Measurements from ENCODE around the gene FOXP1. TPM values are rescaled to one million over a fixed set of nuclear protein-coding genes. Genes with fewer than 3 reads are reported as not detected.
A peak's percentile ranks its signal among the peaks of the same experiment; 100 is the strongest.

FOXP1 gene
- total RNA-seq, 2 donors from 2014 or later, result 109 to 112 TPM

GRCh38 chr3:71208211-71209095, 375.1 kb downstream of the FOXP1 start:
- DNase-seq (ENCODE audit: low spot score), result no peak
- intact Hi-C loops (cut with DNase I), result no loop called here

- DNase-seq (ENCODE audit: low spot score), result no peak
- intact Hi-C loops (cut with DNase I), result no loop called here
These were observed 375.9 kb downstream of the FOXP1 start for GRCh38 chr3:71207632-71208031.

GRCh38 chr3:71206305-71207165, 377.0 kb downstream of the FOXP1 start:
- intact Hi-C loops (cut with DNase I), result no loop called here
- no peak for DNase-seq (ENCODE audit: low spot score)

- DNase-seq (ENCODE audit: low spot score), result no peak
- intact Hi-C loops (cut with DNase I), result no loop called here
These were observed 379.6 kb downstream of the FOXP1 start for GRCh38 chr3:71203727-71204488.

GRCh38 chr3:71202848-71203533, 380.5 kb downstream of the FOXP1 start:
- intact Hi-C loops (cut with DNase I), result no loop called here
- DNase-seq (ENCODE audit: low spot score), result no peak

- intact Hi-C loops (cut with DNase I), result no loop called here
- DNase-seq (ENCODE audit: low spot score), result peak; percentile 87
These were observed 381.6 kb downstream of the FOXP1 start for GRCh38 chr3:71201939-71202338.

GRCh38 chr3:71197841-71198565, 385.5 kb downstream of the FOXP1 start:
- DNase-seq (ENCODE audit: low spot score), result peak; percentile 62
- intact Hi-C loops (cut with DNase I), result no loop called here

GRCh38 chr3:71195492-71195891, 388.0 kb downstream of the FOXP1 start:
- intact Hi-C loops (cut with DNase I), result no loop called here
- no peak for DNase-seq (ENCODE audit: low spot score)

GRCh38 chr3:71194785-71195184, 388.7 kb downstream of the FOXP1 start:
- intact Hi-C loops (cut with DNase I), result no loop called here
- no peak for DNase-seq (ENCODE audit: low spot score)

GRCh38 chr3:71191031-71191482, 392.5 kb downstream of the FOXP1 start:
- intact Hi-C loops (cut with DNase I), result no loop called here
- DNase-seq (ENCODE audit: low spot score), result no peak

GRCh38 chr3:71189480-71189879, 394.0 kb downstream of the FOXP1 start:
- intact Hi-C loops (cut with DNase I), result no loop called here
- no peak for DNase-seq (ENCODE audit: low spot score)

GRCh38 chr3:71187715-71188114, 395.8 kb downstream of the FOXP1 start:
- intact Hi-C loops (cut with DNase I), result no loop called here
- DNase-seq (ENCODE audit: low spot score), result no peak

- intact Hi-C loops (cut with DNase I), result no loop called here
These were observed 396.7 kb downstream of the FOXP1 start for GRCh38 chr3:71186801-71187200.

GRCh38 chr3:71185733-71186455, 397.6 kb downstream of the FOXP1 start:
- intact Hi-C loops (cut with DNase I), result no loop called here
- no peak for DNase-seq (ENCODE audit: low spot score)

More at GRCh38 chr3:71186801-71187200, 396.7 kb downstream of the FOXP1 start:
- no peak for DNase-seq (ENCODE audit: low spot score)

GRCh38 chr3:71184252-71184651, 399.3 kb downstream of the FOXP1 start:
- DNase-seq (ENCODE audit: low spot score), result no peak
- intact Hi-C loops (cut with DNase I), result no loop called here

GRCh38 chr3:71183549-71183948, 400.0 kb downstream of the FOXP1 start:
- DNase-seq (ENCODE audit: low spot score), result no peak
- intact Hi-C loops (cut with DNase I), result no loop called here

- intact Hi-C loops (cut with DNase I), result no loop called here
- no peak for DNase-seq (ENCODE audit: low spot score)
These were observed 403.0 kb downstream of the FOXP1 start for GRCh38 chr3:71180524-71180923.

GRCh38 chr3:71177375-71177774, 406.2 kb downstream of the FOXP1 start:
- no peak for DNase-seq (ENCODE audit: low spot score)
- intact Hi-C loops (cut with DNase I), result no loop called here
